22Rv1 (cell line): Measurements from ENCODE around the gene CTXND1.

Experiments
- CTCF ChIP-seq: fragments of 450-650 bp; IDR thresholded peaks from 2 replicates; pipeline ENCODE4 v1.5.1; 2017; ENCODE audit warnings: mild to moderate bottlenecking
- ZFX ChIP-seq: fragments of 450-650 bp; IDR thresholded peaks from 2 replicates; pipeline ENCODE4 v1.6.1; 2017; ENCODE audit warnings: antibody characterized with exemption, borderline replicate concordance

- TF ChIP-seq CTCF: no peak
- no peak for TF ChIP-seq ZFX
Measured at GRCh38 chr15:80272987-80273386, 21.0 kb upstream of the CTXND1 start.
